ENCODE data around the gene DUSP7.

DUSP7 gene

DNA sequence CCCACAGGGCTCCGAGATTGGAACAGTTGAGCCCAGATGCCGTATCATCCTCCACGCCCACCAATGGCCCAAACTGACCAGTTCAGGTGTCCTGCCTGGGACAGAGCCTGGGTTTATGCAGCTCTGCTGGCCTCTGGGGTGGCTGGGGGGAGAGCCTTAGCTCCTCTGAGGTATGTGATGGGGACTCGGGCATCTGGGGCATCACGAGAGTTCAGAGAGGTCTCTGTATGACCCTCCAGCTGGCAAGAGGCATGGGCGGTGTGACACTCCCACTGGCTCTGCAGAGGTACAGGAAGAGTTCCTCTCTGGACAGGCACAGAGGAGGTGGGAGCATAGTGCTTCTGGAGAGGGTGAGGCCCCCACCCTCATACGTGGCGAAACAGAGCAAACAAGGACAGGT is 26.6 kb upstream of the DUSP7 start:
- H3K4me3 ChIP-seq (ENCODE audit: insufficient read depth in 1 of 2, low read depth in 1 of 2, low read length in 2 of 2), result no peak overlapping the region
- no peak overlapping the region for H3K14ac ChIP-seq (ENCODE audit: low read length in 2 of 2)
- no peaks in the 10 kb centered on the region for H3K27me3 ChIP-seq (ENCODE audit: control insufficient read depth in 1 of 2, insufficient read depth in 1 of 2, low read length in 2 of 2)
- peaks cover 0 to 8% of the 10 kb centered on the region in 2 experiments for H3K36me3 ChIP-seq (ENCODE audit: control insufficient read depth in 1 of 2, insufficient read depth in 2 of 2, low read depth in 1 of 2, low read length in 2 of 2)
- H3K9me3 ChIP-seq (ENCODE audit: control insufficient read depth, low read length), result no peaks in the 10 kb centered on the region
- 93% methylated on average over 8 of the region's 8 CpGs for WGBS
- no peak overlapping the region for H3K27ac ChIP-seq (ENCODE audit: low read length, poor library complexity, severe bottlenecking)
- DNase-seq, result no peak
- H3K4ac ChIP-seq (ENCODE audit: low read depth in 1 of 2, low read length in 2 of 2), result no peak overlapping the region
- H3K18ac ChIP-seq (ENCODE audit: low read depth in 1 of 2, low read length in 2 of 2), result no peak overlapping the region
- H3K79me1 ChIP-seq (replicated peaks; ENCODE audit: low read length, poor library complexity, severe bottlenecking), result no peaks in the 10 kb centered on the region
- no peak overlapping the region for H4K8ac ChIP-seq (ENCODE audit: low read length)
- peak overlapping the region; percentile 34 for H4K91ac ChIP-seq (ENCODE audit: low read length)
- no peak overlapping the region for H2BK5ac ChIP-seq (ENCODE audit: low read depth, low read length, poor library complexity, severe bottlenecking)
- no peak overlapping the region for H3K9ac ChIP-seq (ENCODE audit: low read length)
- H2AFZ ChIP-seq (ENCODE audit: low read depth, low read length), result no peak overlapping the region
- H3K4me1 ChIP-seq (ENCODE audit: control insufficient read depth, insufficient read depth, low read depth, low read length), result peaks cover 8% of the 10 kb centered on the region
- H2BK120ac ChIP-seq (ENCODE audit: low read depth, low read length), result no peak overlapping the region
- H2BK15ac ChIP-seq (ENCODE audit: low read depth, poor library complexity, severe bottlenecking), result no peak overlapping the region
- H3K4me2 ChIP-seq (ENCODE audit: low read length, poor library complexity, severe bottlenecking), result no peak overlapping the region
- H3K23ac ChIP-seq (ENCODE audit: low read length in 2 of 2), result no peak overlapping the region
- H2AK5ac ChIP-seq (ENCODE audit: low read length, severe bottlenecking), result no peak overlapping the region
- H2BK12ac ChIP-seq (ENCODE audit: low read length in 2 of 2), result no peak overlapping the region

- H2BK15ac ChIP-seq (ENCODE audit: low read depth, poor library complexity, severe bottlenecking), result no peak overlapping the region
- H3K14ac ChIP-seq (ENCODE audit: low read length in 2 of 2), result no peak overlapping the region
- H2AK5ac ChIP-seq (ENCODE audit: low read length, severe bottlenecking), result no peak overlapping the region
- H4K8ac ChIP-seq (ENCODE audit: low read length), result no peak overlapping the region
- H3K9me3 ChIP-seq (ENCODE audit: control insufficient read depth, low read length), result no peaks in the 10 kb centered on the region
- no peak for DNase-seq
- no peak overlapping the region for H2BK120ac ChIP-seq (ENCODE audit: low read depth, low read length)
- peaks cover 0 to 11% of the 10 kb centered on the region in 2 experiments for H3K36me3 ChIP-seq (ENCODE audit: control insufficient read depth in 1 of 2, insufficient read depth in 2 of 2, low read depth in 1 of 2, low read length in 2 of 2)
- H3K4me2 ChIP-seq (ENCODE audit: low read length, poor library complexity, severe bottlenecking), result no peak overlapping the region
- H2BK12ac ChIP-seq (ENCODE audit: low read length in 2 of 2), result no peak overlapping the region
- 68% methylated on average over 21 of the region's 21 CpGs for WGBS
- no peaks in the 10 kb centered on the region for H3K79me1 ChIP-seq (replicated peaks; ENCODE audit: low read length, poor library complexity, severe bottlenecking)
- H3K23ac ChIP-seq (ENCODE audit: low read length in 2 of 2), result no peak overlapping the region
- no peak overlapping the region for H3K4ac ChIP-seq (ENCODE audit: low read depth in 1 of 2, low read length in 2 of 2)
- no peak overlapping the region for H3K9ac ChIP-seq (ENCODE audit: low read length)
- no peak overlapping the region for H3K27ac ChIP-seq (ENCODE audit: low read length, poor library complexity, severe bottlenecking)
- no peak overlapping the region for H2BK5ac ChIP-seq (ENCODE audit: low read depth, low read length, poor library complexity, severe bottlenecking)
- no peak overlapping the region for H3K4me3 ChIP-seq (ENCODE audit: insufficient read depth in 1 of 2, low read depth in 1 of 2, low read length in 2 of 2)
- no peak overlapping the region for H4K91ac ChIP-seq (ENCODE audit: low read length)
- H3K18ac ChIP-seq (ENCODE audit: low read depth in 1 of 2, low read length in 2 of 2), result no peak overlapping the region
- H3K27me3 ChIP-seq (ENCODE audit: control insufficient read depth in 1 of 2, insufficient read depth in 1 of 2, low read length in 2 of 2), result no peaks in the 10 kb centered on the region
- peaks cover 10% of the 10 kb centered on the region for H3K4me1 ChIP-seq (ENCODE audit: control insufficient read depth, insufficient read depth, low read depth, low read length)
- no peak overlapping the region for H2AFZ ChIP-seq (ENCODE audit: low read depth, low read length)
Measured at GRCh38 chr3:52080830-52081719, 24.7 kb upstream of the DUSP7 start.

DNA sequence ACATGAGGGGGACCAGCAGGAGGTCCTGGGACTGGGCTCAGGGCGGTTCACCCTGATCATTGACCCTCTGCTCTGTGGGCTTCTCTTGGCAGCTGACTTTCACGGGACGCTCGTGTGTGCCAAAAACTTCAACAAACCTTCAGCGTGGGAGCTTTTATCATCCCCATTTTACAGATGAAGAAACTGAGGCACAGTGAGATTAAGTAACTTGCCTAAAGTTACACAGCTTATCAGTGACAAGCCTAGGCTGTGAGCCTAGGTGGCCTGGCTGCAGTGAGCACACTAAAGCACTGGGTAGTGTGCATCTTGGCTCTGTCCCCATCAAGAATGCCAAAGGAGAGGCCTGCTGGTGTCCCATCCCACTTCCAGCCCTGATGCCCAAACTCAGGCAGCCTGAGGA is 23.6 kb upstream of the DUSP7 start:
- Histone ChIP-seq H2BK12ac (ENCODE audit: low read length in 2 of 2) (no peak overlapping the region), H3K27me3 (ENCODE audit: control insufficient read depth in 1 of 2, insufficient read depth in 1 of 2, low read length in 2 of 2) (no peaks in the 10 kb centered on the region), H3K9me3 (ENCODE audit: control insufficient read depth, low read length) (no peaks in the 10 kb centered on the region), H2AK5ac (ENCODE audit: low read length, severe bottlenecking) (no peak overlapping the region), H3K79me1 (replicated peaks; ENCODE audit: low read length, poor library complexity, severe bottlenecking) (no peaks in the 10 kb centered on the region), H3K4me3 (ENCODE audit: insufficient read depth in 1 of 2, low read depth in 1 of 2, low read length in 2 of 2) (no peak overlapping the region), H3K9ac (ENCODE audit: low read length) (no peak overlapping the region), H2BK120ac (ENCODE audit: low read depth, low read length) (no peak overlapping the region), H2AFZ (ENCODE audit: low read depth, low read length) (no peak overlapping the region), H3K4me2 (ENCODE audit: low read length, poor library complexity, severe bottlenecking) (no peak overlapping the region), H3K14ac (ENCODE audit: low read length in 2 of 2) (no peak overlapping the region), H3K23ac (ENCODE audit: low read length in 2 of 2) (no peak overlapping the region), H4K8ac (ENCODE audit: low read length) (no peak overlapping the region), H3K27ac (ENCODE audit: low read length, poor library complexity, severe bottlenecking) (no peak overlapping the region), H3K4ac (ENCODE audit: low read depth in 1 of 2, low read length in 2 of 2) (no peak overlapping the region), H3K36me3 (ENCODE audit: control insufficient read depth in 1 of 2, insufficient read depth in 2 of 2, low read depth in 1 of 2, low read length in 2 of 2) (peaks cover 0 to 11% of the 10 kb centered on the region in 2 experiments), H2BK5ac (ENCODE audit: low read depth, low read length, poor library complexity, severe bottlenecking) (no peak overlapping the region), H2BK15ac (ENCODE audit: low read depth, poor library complexity, severe bottlenecking) (no peak overlapping the region), H3K18ac (ENCODE audit: low read depth in 1 of 2, low read length in 2 of 2) (no peak overlapping the region), H3K4me1 (ENCODE audit: control insufficient read depth, insufficient read depth, low read depth, low read length) (peaks cover 10% of the 10 kb centered on the region), H4K91ac (ENCODE audit: low read length) (no peak overlapping the region)
- no peak for DNase-seq
- 100% methylated on average over 5 of the region's 5 CpGs for WGBS

GRCh38 chr3:52078781-52079560 is 22.6 kb upstream of the DUSP7 start:
- Histone ChIP-seq H3K36me3 (ENCODE audit: control insufficient read depth in 1 of 2, insufficient read depth in 2 of 2, low read depth in 1 of 2, low read length in 2 of 2) (peaks cover 0 to 15% of the 10 kb centered on the region in 2 experiments), H2AFZ (ENCODE audit: low read depth, low read length) (no peak overlapping the region), H3K4me2 (ENCODE audit: low read length, poor library complexity, severe bottlenecking) (no peak overlapping the region)

More at GRCh38 chr3:52078781-52079560, 22.6 kb upstream of the DUSP7 start:
- Histone ChIP-seq H3K79me1 (replicated peaks; ENCODE audit: low read length, poor library complexity, severe bottlenecking) (no peaks in the 10 kb centered on the region), H4K91ac (ENCODE audit: low read length) (no peak overlapping the region), H3K4me1 (ENCODE audit: control insufficient read depth, insufficient read depth, low read depth, low read length) (peaks cover 10% of the 10 kb centered on the region), H3K4ac (ENCODE audit: low read depth in 1 of 2, low read length in 2 of 2) (no peak overlapping the region), H2BK5ac (ENCODE audit: low read depth, low read length, poor library complexity, severe bottlenecking) (no peak overlapping the region), H3K14ac (ENCODE audit: low read length in 2 of 2) (no peak overlapping the region), H3K23ac (ENCODE audit: low read length in 2 of 2) (no peak overlapping the region), H2AK5ac (ENCODE audit: low read length, severe bottlenecking) (no peak overlapping the region), H3K18ac (ENCODE audit: low read depth in 1 of 2, low read length in 2 of 2) (no peak overlapping the region), H3K27ac (ENCODE audit: low read length, poor library complexity, severe bottlenecking) (no peak overlapping the region), H3K9me3 (ENCODE audit: control insufficient read depth, low read length) (no peaks in the 10 kb centered on the region), H2BK120ac (ENCODE audit: low read depth, low read length) (no peak overlapping the region), H3K27me3 (ENCODE audit: control insufficient read depth in 1 of 2, insufficient read depth in 1 of 2, low read length in 2 of 2) (no peaks in the 10 kb centered on the region), H2BK15ac (ENCODE audit: low read depth, poor library complexity, severe bottlenecking) (no peak overlapping the region), H2BK12ac (ENCODE audit: low read length in 2 of 2) (no peak overlapping the region), H3K4me3 (ENCODE audit: insufficient read depth in 1 of 2, low read depth in 1 of 2, low read length in 2 of 2) (no peak overlapping the region), H3K9ac (ENCODE audit: low read length) (no peak overlapping the region), H4K8ac (ENCODE audit: low read length) (no peak overlapping the region)
- WGBS, result 95% methylated on average over 18 of the region's 19 CpGs
- DNase-seq, result no peak

Data from mesenchymal stem cell (in vitro differentiated cells and primary cell).